Activated CD8-positive, alpha-beta T cell treated with anti-CD3 and anti-CD28 coated beads, Interleukin-2, amount 10 ng/mL, durations not matched to agents 7 days and 5 days (primary cell): ENCODE results near the gene JUNB. TPM values are rescaled to one million over a fixed set of nuclear protein-coding genes. Genes with fewer than 3 reads are reported as not detected.
"Not testable (repeated sequence)": the region's sequence is repeated elsewhere in the genome, so short reads cannot be mapped to it uniquely, and the experiment has no call there.

ENCODE experiments used
- ATAC-seq: fragments of 150-1000 bp; cut with Tn5 transposase; one replicate; pipeline ENCODE4 v1.10.0; 2021; ENCODE audit warnings: moderate library complexity
- CTCF ChIA-PET: fragments of 350-600 bp; sonication (Branson Sonifier 250); formaldehyde crosslinking; loops from one replicate; lab custom pipeline; 2021; ENCODE audit warnings: antibody characterized with exemption; lab: Charles Lee
- POLR2A ChIA-PET: fragments of 350-600 bp; sonication (Branson Sonifier 250); formaldehyde crosslinking; loops from one replicate; lab custom pipeline; 2021; ENCODE audit warnings: antibody characterized with exemption; lab: Charles Lee
- DNase-seq: peaks from one replicate; pipeline ENCODE4 v3.0.0-alpha.2; 2020
- H3K27ac Mint-ChIP-seq: one replicate; pipeline ENCODE4 v1.8.0; 2021; ENCODE audit warnings: mild to moderate bottlenecking, mixed read lengths
- H3K27me3 Mint-ChIP-seq: one replicate; pipeline ENCODE4 v1.8.0; 2021; ENCODE audit warnings: low read depth, mixed read lengths
- H3K36me3 Mint-ChIP-seq: one replicate; pipeline ENCODE4 v1.8.0; 2021; ENCODE audit warnings: low read depth, mixed read lengths
- H3K4me1 Mint-ChIP-seq: one replicate; pipeline ENCODE4 v1.8.0; 2021; ENCODE audit warnings: low read depth, mixed read lengths
- H3K4me3 Mint-ChIP-seq: one replicate; pipeline ENCODE4 v1.8.0; 2021; ENCODE audit warnings: mild to moderate bottlenecking, mixed read lengths
- H3K9me3 Mint-ChIP-seq: one replicate; pipeline ENCODE4 v1.8.0; 2022; ENCODE audit warnings: mixed read lengths; ENCODE audit not compliant: insufficient read depth
- total RNA-seq, 2 experiments: library from RNA; stranded (reverse); gene quantifications; one replicate each; pipeline ENCODE4 v1.2.3, GENCODE V29; 2021

The JUNB gene
- total RNA-seq, 2 experiments from 2014 or later: 90.4 to 92.9 TPM

DNA sequence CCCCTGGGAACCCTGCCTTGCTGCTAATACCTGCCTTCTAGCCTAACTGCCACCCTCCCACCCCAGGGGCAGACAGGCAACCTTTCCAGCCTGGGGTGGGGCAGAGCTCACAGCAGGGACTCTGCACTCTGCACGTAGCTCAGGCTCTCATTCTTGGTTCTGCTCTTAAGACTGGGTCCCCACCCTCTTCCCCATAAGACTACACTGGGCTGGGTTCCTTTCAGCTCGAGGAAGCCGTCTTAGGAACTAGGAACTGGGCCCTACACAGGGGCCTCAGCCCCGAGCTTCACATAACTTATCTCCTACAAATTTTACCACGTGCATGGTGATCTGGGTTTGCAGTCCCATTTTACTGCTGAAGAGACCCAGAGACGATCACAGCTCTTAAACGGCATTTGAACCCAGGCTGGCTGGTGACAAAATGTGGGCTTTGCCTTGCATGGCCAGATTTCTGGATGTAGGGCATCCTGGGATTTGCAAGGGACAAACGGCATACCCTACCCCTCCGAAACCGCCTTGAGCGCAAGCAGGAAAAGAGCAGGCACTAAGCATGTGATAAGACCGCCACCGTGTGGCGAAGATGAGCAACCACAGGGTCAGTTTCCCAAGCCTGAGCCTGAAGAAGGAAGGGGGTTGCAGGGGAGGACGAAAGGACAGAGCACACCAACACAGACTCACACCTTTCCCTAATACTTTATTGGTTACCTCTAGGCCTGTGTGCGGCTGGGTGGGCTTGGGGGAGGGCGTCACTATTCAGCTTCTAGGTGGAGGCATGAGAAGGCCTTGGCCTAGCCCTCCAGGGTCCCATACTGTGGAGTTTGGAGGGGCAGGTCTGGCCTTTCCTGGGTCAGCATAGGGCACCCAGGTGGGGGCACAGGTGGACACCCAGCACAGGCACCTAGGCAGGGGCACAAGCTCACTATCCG is 5.1 kb downstream of the JUNB start:
- POLR2A ChIA-PET: interaction anchor here (0.7 to 8.4 kb wide), 8 partner anchors 11 to 100 kb away, joined by 3 to 380 read pairs (median 4); partner anchors contain the start of genes FBXW9 and HOOK2
- peaks cover 21% of the 10 kb centered on the region for H3K36me3 Mint-ChIP-seq
- peak overlapping the region; percentile 82 for H3K27ac Mint-ChIP-seq

DNA sequence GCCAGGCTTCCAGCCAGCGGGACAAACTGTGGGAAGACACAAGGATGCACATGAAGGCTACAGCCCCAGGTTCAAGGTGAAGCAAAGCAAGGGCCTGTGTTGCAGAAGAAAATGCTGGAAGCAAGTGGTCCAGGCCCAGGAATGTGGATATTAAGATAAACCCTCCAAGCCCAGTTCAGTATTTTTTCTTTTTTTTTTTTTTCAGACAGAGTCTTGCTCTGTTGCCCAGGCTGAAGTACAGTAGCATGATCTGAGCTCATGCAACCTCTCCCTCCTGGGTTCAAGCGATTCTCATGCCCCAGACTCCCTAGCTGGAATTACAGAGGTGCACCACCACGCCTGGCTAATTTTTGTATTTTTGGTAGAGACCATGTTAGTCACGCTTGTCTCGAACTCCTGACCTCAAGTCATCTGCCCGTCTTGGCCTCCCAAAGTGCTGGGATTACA is 5.9 kb downstream of the JUNB start:
- POLR2A ChIA-PET: interaction anchor here (8.4 kb wide), 1 partner anchor 21 kb away, joined by 380 read pairs; the partner anchor contains the start of gene HOOK2
- CTCF ChIA-PET: interaction anchor here (1.0 to 11.4 kb wide), 9 partner anchors 21 to 77 kb away, joined by 4 to 390 read pairs (median 12); partner anchors contain the start of gene HOOK2
- Mint-ChIP-seq H3K4me1 (peaks cover 41% of the 10 kb centered on the region), H3K27ac (no peak overlapping the region), H3K9me3 (no peaks in the 10 kb centered on the region), H3K36me3 (peaks cover 18% of the 10 kb centered on the region), H3K4me3 (no peak overlapping the region), H3K27me3 (no peaks in the 10 kb centered on the region)
- no peak for ATAC-seq
- no peak for DNase-seq

More for the DNA sequence above, 5.1 kb downstream of the JUNB start:
- DNase-seq: peak; percentile 84
- no peaks in the 10 kb centered on the region for H3K9me3 Mint-ChIP-seq
- no peaks in the 10 kb centered on the region for H3K27me3 Mint-ChIP-seq
- H3K4me1 Mint-ChIP-seq: peaks cover 39% of the 10 kb centered on the region
- peak overlapping the region; percentile 63 for H3K4me3 Mint-ChIP-seq
- CTCF ChIA-PET: interaction anchor here (0.6 to 11.4 kb wide), 32 partner anchors 9 to 873 kb away, joined by 3 to 390 read pairs (median 4); partner anchors contain the start of genes DNASE2, FBXW9, GET3 and HOOK2
- ATAC-seq: no peak

- H3K4me3 Mint-ChIP-seq, ATAC-seq, H3K9me3 Mint-ChIP-seq, H3K27ac Mint-ChIP-seq, H3K27me3 Mint-ChIP-seq, DNase-seq: not testable (repeated sequence)
- POLR2A ChIA-PET: interaction anchor here (8.4 kb wide), 1 partner anchor 21 kb away, joined by 380 read pairs; the partner anchor contains the start of gene HOOK2
- Mint-ChIP-seq H3K36me3 (peaks cover 15% of the 10 kb centered on the region), H3K4me1 (peaks cover 45% of the 10 kb centered on the region)
- CTCF ChIA-PET: interaction anchor here (1.0 to 11.4 kb wide), 3 partner anchors 22 to 64 kb away, joined by 4 to 390 read pairs (median 383); partner anchors contain the start of gene HOOK2
These were observed 6.3 kb downstream of the JUNB start for GRCh38 chr19:12797607-12798006.

DNA sequence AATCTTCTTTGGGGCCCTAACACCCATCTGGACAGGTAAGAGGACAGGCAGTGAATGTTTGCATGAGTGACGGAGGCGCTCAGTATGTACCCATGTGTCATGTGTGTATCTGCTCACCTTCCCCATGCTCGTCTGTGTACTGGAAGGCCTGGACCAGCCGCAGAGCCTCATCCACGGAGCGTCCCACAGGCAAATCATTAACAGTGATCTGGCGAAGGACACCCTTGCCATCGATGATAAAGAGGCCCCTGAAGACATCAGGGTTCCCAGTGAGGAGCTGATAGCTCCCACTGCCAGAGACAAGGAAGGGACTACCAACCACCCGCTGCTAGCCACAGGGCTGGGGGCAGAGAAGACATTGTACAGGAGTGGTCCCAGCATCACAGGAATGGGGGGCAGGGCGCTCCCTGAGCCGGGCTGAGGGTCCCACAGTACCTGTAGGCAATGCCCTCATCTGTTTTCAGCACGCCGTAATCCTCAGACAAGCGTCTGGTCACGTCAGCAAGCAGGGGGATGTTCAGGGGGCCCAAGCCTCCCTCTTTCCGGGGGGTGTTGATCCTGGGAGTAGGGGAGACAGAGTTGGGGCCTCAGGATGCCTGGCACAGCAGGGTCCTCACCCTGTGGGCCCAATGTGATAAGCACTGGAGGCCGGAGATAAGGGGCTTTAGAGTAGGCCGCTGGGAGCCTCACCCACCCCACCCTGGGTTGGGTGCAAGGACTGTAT is 8.6 kb downstream of the JUNB start:
- POLR2A ChIA-PET: interaction anchor here (1.4 to 4.2 kb wide), 3 partner anchors 8 to 66 kb away, joined by 5 to 34 read pairs (median 6); partner anchors contain the start of gene JUNB
- Mint-ChIP-seq H3K4me3 (peak overlapping the region; percentile 89), H3K27ac (no peak overlapping the region)

DNA sequence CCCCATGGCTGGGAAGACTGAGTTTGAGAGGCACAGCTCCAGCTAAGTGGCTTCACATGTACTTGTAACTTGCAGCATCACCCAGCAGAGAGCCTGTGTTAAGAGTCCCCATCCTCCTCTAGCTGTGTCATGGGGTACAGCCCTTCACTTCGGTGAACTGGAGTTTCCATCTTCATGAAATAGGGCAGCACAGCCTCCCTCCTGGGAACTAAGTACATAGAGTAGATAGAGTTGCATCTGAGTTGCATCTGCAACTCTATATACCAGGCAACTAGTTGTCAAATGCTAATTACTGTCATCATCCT is 9.1 kb downstream of the JUNB start:
- Mint-ChIP-seq H3K27ac (peak overlapping the region; percentile 81), H3K27me3 (no peaks in the 10 kb centered on the region), H3K36me3 (peaks cover 9% of the 10 kb centered on the region), H3K4me1 (peaks cover 35% of the 10 kb centered on the region), H3K9me3 (no peaks in the 10 kb centered on the region), H3K4me3 (peak overlapping the region; percentile 89)
- CTCF ChIA-PET: interaction anchor here (0.9 to 11.4 kb wide), 5 partner anchors 24 to 165 kb away, joined by 3 to 390 read pairs (median 12); partner anchors contain the start of genes HOOK2 and TRIR
- ATAC-seq: no peak
- DNase-seq: peak; percentile 22
- POLR2A ChIA-PET: interaction anchor here (0.7 to 4.2 kb wide), 4 partner anchors 8 to 80 kb away, joined by 3 to 34 read pairs (median 4); partner anchors contain the start of gene JUNB

More for the DNA sequence above, 8.6 kb downstream of the JUNB start:
- CTCF ChIA-PET: interaction anchor here (0.8 to 11.4 kb wide), 6 partner anchors 24 to 77 kb away, joined by 3 to 390 read pairs (median 8); partner anchors contain the start of gene HOOK2
- H3K4me1 Mint-ChIP-seq: peaks cover 36% of the 10 kb centered on the region
- peaks cover 9% of the 10 kb centered on the region for H3K36me3 Mint-ChIP-seq
- no peak for ATAC-seq
- H3K9me3 Mint-ChIP-seq: no peaks in the 10 kb centered on the region
- DNase-seq: no peak
- no peaks in the 10 kb centered on the region for H3K27me3 Mint-ChIP-seq

GRCh38 chr19:12800923-12801465 is 9.7 kb downstream of the JUNB start:
- peak; percentile 16 for ATAC-seq
- H3K4me1 Mint-ChIP-seq: peaks cover 32% of the 10 kb centered on the region
- peak overlapping the region; percentile 89 for H3K4me3 Mint-ChIP-seq
- H3K36me3 Mint-ChIP-seq: peaks cover 7% of the 10 kb centered on the region
- ChIA-PET CTCF (interaction anchor here (0.9 to 11.4 kb wide), 5 partner anchors 25 to 165 kb away, joined by 3 to 390 read pairs (median 12); partner anchors contain the start of genes HOOK2 and TRIR), POLR2A (interaction anchor here (0.7 to 4.2 kb wide), 4 partner anchors 9 to 81 kb away, joined by 3 to 34 read pairs (median 4); partner anchors contain the start of gene JUNB)
- peak; percentile 35 for DNase-seq
- H3K27me3 Mint-ChIP-seq: no peaks in the 10 kb centered on the region
- H3K27ac Mint-ChIP-seq: peak overlapping the region; percentile 81
- no peaks in the 10 kb centered on the region for H3K9me3 Mint-ChIP-seq

DNA sequence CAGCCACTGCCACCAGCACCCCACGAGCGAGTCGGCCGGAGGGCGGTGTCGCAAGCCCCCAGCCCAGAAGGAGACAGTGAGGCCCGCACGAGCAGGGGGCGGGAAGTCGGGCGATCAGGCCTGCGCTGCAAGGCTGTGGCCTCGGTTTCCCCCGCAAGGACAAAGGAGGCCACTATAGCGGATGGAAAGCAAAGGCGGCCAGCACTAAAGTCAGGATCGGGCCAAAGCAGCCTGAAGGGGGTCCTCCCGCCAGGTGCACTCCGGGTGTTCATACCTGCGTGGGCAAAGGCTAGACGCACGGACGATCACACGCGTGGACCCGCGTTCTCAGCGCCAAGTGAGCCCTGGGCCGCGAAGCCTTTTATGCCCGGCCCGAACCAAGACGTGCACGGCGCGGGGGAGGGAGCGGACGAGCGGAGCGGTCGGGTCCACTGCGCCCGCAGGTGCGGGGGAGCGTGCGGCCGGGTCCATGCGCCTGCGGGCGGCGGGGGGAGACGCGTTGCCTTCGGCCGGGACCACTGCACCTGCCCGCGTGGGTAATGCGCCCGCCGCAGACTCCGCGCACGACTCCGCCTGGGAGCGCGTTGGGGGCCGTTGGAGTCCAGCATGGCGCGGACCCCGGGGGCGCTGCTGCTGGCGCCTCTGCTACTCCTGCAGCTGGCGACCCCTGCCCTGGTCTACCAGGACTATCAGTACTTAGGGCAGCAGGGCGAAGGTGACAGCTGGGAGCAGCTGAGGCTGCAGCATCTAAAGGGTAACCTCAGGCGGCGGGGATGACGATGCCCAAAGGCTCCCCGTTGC is 10.4 kb downstream of the JUNB start, which contains the start of the genes PRDX2 and THSD8:
Gene PRDX2, minus strand, starts transcription at position 335 of the 801 bp plus-strand sequence. CDS start 539 bp downstream, outside the sequence.
Gene THSD8, plus strand, starts transcription at position 604 of the 801 bp plus-strand sequence. Its CDS starts 3 bp downstream, at position 607.
- H3K36me3 Mint-ChIP-seq: peaks cover 10% of the 10 kb centered on the region
- CTCF ChIA-PET: interaction anchor here (0.8 to 11.4 kb wide), 12 partner anchors 10 to 164 kb away, joined by 3 to 390 read pairs (median 6); partner anchors contain the start of genes HOOK2 and JUNB
- DNase-seq (peak; percentile 84), ATAC-seq (peak; percentile 64)
- peak within 1 kb of the TSS; percentile 89 for H3K4me3 Mint-ChIP-seq
- no peaks in the 10 kb centered on the region for H3K27me3 Mint-ChIP-seq
- POLR2A ChIA-PET: interaction anchor here (0.9 to 4.2 kb wide), 4 partner anchors 10 to 68 kb away, joined by 3 to 34 read pairs (median 4); partner anchors contain the start of gene JUNB
- H3K4me1 Mint-ChIP-seq: peaks cover 32% of the 10 kb centered on the region
- no peaks in the 10 kb centered on the region for H3K9me3 Mint-ChIP-seq
- H3K27ac Mint-ChIP-seq: peak within 1 kb of the TSS; percentile 81

- Mint-ChIP-seq H3K36me3 (peaks cover 13% of the 10 kb centered on the region), H3K27ac (peak overlapping the region; percentile 54), H3K27me3 (no peaks in the 10 kb centered on the region), H3K4me3 (peak overlapping the region; percentile 89), H3K9me3 (no peaks in the 10 kb centered on the region), H3K4me1 (peaks cover 39% of the 10 kb centered on the region)
- CTCF ChIA-PET: interaction anchor here (0.6 to 2.7 kb wide), 13 partner anchors 10 to 163 kb away, joined by 3 to 15 read pairs (median 5); partner anchors contain the start of gene JUNB
- ATAC-seq (no peak), DNase-seq (no peak)
- POLR2A ChIA-PET: interaction anchor here (0.9 to 4.2 kb wide), 3 partner anchors 11 to 106 kb away, joined by 3 to 34 read pairs (median 3); partner anchors contain the start of genes FBXW9 and JUNB
These were observed 11.2 kb downstream of the JUNB start for GRCh38 chr19:12802267-12803106.

GRCh38 chr19:12804051-12804450 is 12.8 kb downstream of the JUNB start:
- DNase-seq (no peak), ATAC-seq (no peak)
- peaks cover 17% of the 10 kb centered on the region for H3K36me3 Mint-ChIP-seq
- H3K27ac Mint-ChIP-seq: no peak overlapping the region
- no peak overlapping the region for H3K4me3 Mint-ChIP-seq
- H3K27me3 Mint-ChIP-seq: no peaks in the 10 kb centered on the region
- H3K4me1 Mint-ChIP-seq: peaks cover 43% of the 10 kb centered on the region
- ChIA-PET CTCF (interaction anchor here (1.9 to 2.7 kb wide), 3 partner anchors 26 to 47 kb away, joined by 7 to 15 read pairs (median 9); no protein-coding TSS in a partner anchor), POLR2A (interaction anchor here (4.2 kb wide), 1 partner anchor 12 kb away, joined by 34 read pairs; the partner anchor contains the start of gene JUNB)
- H3K9me3 Mint-ChIP-seq: no peaks in the 10 kb centered on the region
